Measurements from ENCODE around the gene WASF2.

GRCh38 chr1:27364696-27365371, 125.1 kb downstream of the WASF2 start:
- TF ChIP-seq POLR2A (IDR thresholded peaks at IDR 0.05) (no peak), CTCF (IDR thresholded peaks at IDR 0.05) (no peak)

Measured in body of pancreas (tissue), 4 donors.